GM23248 (cell line): ENCODE data around the gene DIAPH3. TPM values are rescaled to one million over a fixed set of nuclear protein-coding genes. Genes with fewer than 3 reads are reported as not detected.
A peak's percentile ranks its signal among the peaks of the same experiment; 100 is the strongest.

Experiments used
- DNase-seq: peaks from one replicate; pipeline ENCODE4 v3.0.0-alpha.2; 2015
- H2AFZ ChIP-seq: fragments of 200-600 bp; sonication (generic); 2 replicates; pipeline ENCODE4 v1.6.1; 2016; ENCODE audit warnings: antibody characterized with exemption
- H3F3A ChIP-seq: fragments of 200-600 bp; sonication (generic); 2 replicates; pipeline ENCODE4 v1.6.1; 2016; ENCODE audit warnings: mild to moderate bottlenecking, antibody characterized with exemption, mixed run types; ENCODE audit not compliant: insufficient read depth
- H3K27ac ChIP-seq: fragments of 200-600 bp; sonication (generic); 2 replicates; pipeline ENCODE4 v1.5.1; 2016; ENCODE audit warnings: mild to moderate bottlenecking
- H3K27me3 ChIP-seq: fragments of 200-600 bp; sonication (generic); replicated peaks from 2 replicates; pipeline ENCODE4 v1.6.1; 2016; ENCODE audit warnings: mild to moderate bottlenecking; ENCODE audit not compliant: insufficient read depth
- H3K36me3 ChIP-seq: fragments of 200-600 bp; sonication (generic); 2 replicates; pipeline ENCODE4 v1.6.1; 2016; ENCODE audit warnings: low read depth, mild to moderate bottlenecking
- H3K4me1 ChIP-seq: fragments of 200-600 bp; sonication (generic); 2 replicates; pipeline ENCODE4 v1.6.1; 2016; ENCODE audit warnings: mild to moderate bottlenecking; ENCODE audit not compliant: insufficient read depth
- H3K4me2 ChIP-seq: fragments of 200-600 bp; sonication (generic); one replicate; pipeline ENCODE4 v1.6.1; 2016; ENCODE audit warnings: mild to moderate bottlenecking; ENCODE audit not compliant: unreplicated experiment
- H3K4me3 ChIP-seq: fragments of 200-600 bp; sonication (generic); 2 replicates; pipeline ENCODE4 v1.5.1; 2016; ENCODE audit warnings: mild to moderate bottlenecking
- H3K79me2 ChIP-seq: fragments of 200-600 bp; sonication (generic); 2 replicates; pipeline ENCODE4 v1.6.1; 2016; ENCODE audit warnings: mild to moderate bottlenecking; ENCODE audit not compliant: insufficient read depth
- H3K9ac ChIP-seq: fragments of 200-600 bp; sonication (generic); 2 replicates; pipeline ENCODE4 v1.6.1; 2016; ENCODE audit warnings: mild to moderate bottlenecking
- H3K9me2 ChIP-seq: fragments of 200-600 bp; sonication (generic); 2 replicates; pipeline ENCODE4 v1.6.1; 2016; ENCODE audit warnings: mixed run types, mild to moderate bottlenecking, moderate library complexity; ENCODE audit not compliant: insufficient read depth
- H3K9me3 ChIP-seq: fragments of 200-600 bp; sonication (generic); one replicate; pipeline ENCODE4 v1.6.1; 2017; ENCODE audit warnings: low read depth
- H4K20me1 ChIP-seq: fragments of 200-600 bp; sonication (generic); 2 replicates; pipeline ENCODE4 v1.6.0; 2016; ENCODE audit not compliant: insufficient read depth
- EZH2 ChIP-seq: fragments of 200-600 bp; sonication (generic); IDR thresholded peaks from 2 replicates; pipeline ENCODE4 v1.6.1; 2018; ENCODE audit warnings: antibody characterized with exemption, mild to moderate bottlenecking; ENCODE audit not compliant: insufficient read depth, poor library complexity, severe bottlenecking
- EZH2phosphoT487 ChIP-seq: fragments of 200-600 bp; sonication (generic); IDR thresholded peaks from 2 replicates; pipeline ENCODE4 v1.6.1; 2018; ENCODE audit warnings: antibody characterized with exemption, moderate library complexity, mild to moderate bottlenecking, low read depth; ENCODE audit not compliant: insufficient read depth
- WGBS, 2 experiments: methylation state at CpG; one replicate each; pipeline ENCODE4 v1.1.6; 2015 to 2017; ENCODE audit warnings: low lambda C conversion rate in 2 of 2, low coverage in 1 of 2; ENCODE audit errors: missing lambda C conversion rate in 2 of 2; 5-methylcytosine and 5-hydroxymethylcytosine counted together
- in situ Hi-C: fragments of 300-500 bp; cut with MboI; formaldehyde crosslinking; loops from 2 replicates; pipeline ENCODE4 v1.15.0; 2020
- polyA plus RNA-seq: library from polyadenylated mRNA; unstranded; fragments of >200 nt; fragmentation: Nextera tagmentation; extraction: Ambion mirVana; gene quantifications from 2 replicates; pipeline ENCODE4 v1.2.1, GENCODE V29; 2016
- total RNA-seq: library from RNA; depleted of rRNA; stranded (reverse); fragments of >200 nt; shearing (Covaris generic); gene quantifications from 2 replicates; pipeline ENCODE4 v1.2.3, GENCODE V29; 2014

DIAPH3 gene
- total and polyA plus RNA-seq, 2 experiments from 2014 or later, result 12.1 to 18.1 TPM

DNA sequence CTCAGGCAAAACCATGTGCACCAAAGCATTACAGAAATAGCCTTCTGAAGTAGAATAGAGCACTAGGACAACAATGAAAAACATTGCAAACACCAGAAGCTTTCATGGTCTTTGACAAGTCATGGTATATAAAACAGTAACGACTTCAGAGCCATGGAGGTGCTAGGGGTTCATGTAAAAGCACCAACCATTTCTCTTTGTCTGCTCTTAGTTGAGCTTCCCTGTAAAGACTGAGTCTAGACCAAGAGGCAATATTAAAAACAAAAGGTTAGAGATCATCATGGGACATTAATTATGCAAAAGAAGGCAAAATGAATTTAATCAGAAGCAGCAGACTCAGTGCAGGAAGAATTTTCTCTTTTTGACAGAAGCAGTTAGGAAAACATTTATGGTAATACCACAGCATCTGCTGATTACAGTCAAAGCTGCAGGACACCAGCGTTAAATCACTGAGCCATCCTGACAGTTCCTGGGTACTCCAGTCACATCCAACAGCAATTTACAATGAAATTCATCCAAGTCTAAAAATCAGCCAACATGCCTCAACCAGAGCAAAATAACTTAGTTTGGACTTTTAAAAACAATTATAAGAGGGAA lies 476.8 kb downstream of the DIAPH3 start:
- no peak for DNase-seq
- Histone ChIP-seq H3K4me1 (peaks cover 11% of the 10 kb centered on the region), H3K9me3 (no peaks in the 10 kb centered on the region), H3F3A (no peaks in the 10 kb centered on the region), H2AFZ (no peak overlapping the region), H3K36me3 (no peaks in the 10 kb centered on the region), H3K79me2 (no peaks in the 10 kb centered on the region), H3K4me3 (no peak overlapping the region), H3K9me2 (no peaks in the 10 kb centered on the region), H4K20me1 (no peaks in the 10 kb centered on the region), H3K4me2 (no peak overlapping the region), H3K9ac (no peak overlapping the region), H3K27me3 (no peaks in the 10 kb centered on the region), H3K27ac (no peak overlapping the region)
- in situ Hi-C loops, result no loop called here
- TF ChIP-seq EZH2phosphoT487 (no peak), EZH2 (no peak)
- 31 to 37% methylated on average over 2 of the region's 2 CpGs for WGBS, 2 experiments

DNA sequence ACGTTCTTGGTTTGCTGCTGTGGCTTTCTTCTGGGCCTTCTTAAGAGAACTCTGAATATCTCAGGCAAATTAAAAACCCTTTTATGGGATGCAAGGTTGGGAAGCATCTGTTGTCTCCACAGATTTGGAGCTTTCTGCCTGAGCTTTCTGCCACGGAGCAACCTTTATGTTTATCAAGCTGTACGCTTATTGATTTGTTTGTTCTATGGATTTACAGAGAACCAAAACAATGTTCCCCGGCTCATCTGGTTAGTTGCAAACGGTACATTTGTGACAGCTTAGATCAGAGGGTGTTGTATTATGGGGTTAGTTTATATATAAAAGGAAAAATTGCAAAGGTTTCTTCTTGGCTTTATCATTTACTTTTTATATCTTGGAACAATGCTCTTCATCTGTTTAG lies 479.6 kb downstream of the DIAPH3 start:
- no peaks in the 10 kb centered on the region for H4K20me1 ChIP-seq
- no peak overlapping the region for H2AFZ ChIP-seq
- no peaks in the 10 kb centered on the region for H3K9me3 ChIP-seq
- no peaks in the 10 kb centered on the region for H3F3A ChIP-seq
- H3K4me3 ChIP-seq, result no peak overlapping the region
- H3K4me1 ChIP-seq, result no peaks in the 10 kb centered on the region
- no peaks in the 10 kb centered on the region for H3K9me2 ChIP-seq
- no peak for DNase-seq
- H3K27ac ChIP-seq, result no peak overlapping the region
- no peak overlapping the region for H3K9ac ChIP-seq
- H3K79me2 ChIP-seq, result no peaks in the 10 kb centered on the region
- in situ Hi-C loops, result no loop called here
- H3K36me3 ChIP-seq, result no peaks in the 10 kb centered on the region
- no peak overlapping the region for H3K4me2 ChIP-seq
- TF ChIP-seq EZH2phosphoT487, result no peak
- TF ChIP-seq EZH2, result no peak
- WGBS, 2 experiments, result 79 to 81% methylated on average over 5 of the region's 5 CpGs
- no peaks in the 10 kb centered on the region for H3K27me3 ChIP-seq

DNA sequence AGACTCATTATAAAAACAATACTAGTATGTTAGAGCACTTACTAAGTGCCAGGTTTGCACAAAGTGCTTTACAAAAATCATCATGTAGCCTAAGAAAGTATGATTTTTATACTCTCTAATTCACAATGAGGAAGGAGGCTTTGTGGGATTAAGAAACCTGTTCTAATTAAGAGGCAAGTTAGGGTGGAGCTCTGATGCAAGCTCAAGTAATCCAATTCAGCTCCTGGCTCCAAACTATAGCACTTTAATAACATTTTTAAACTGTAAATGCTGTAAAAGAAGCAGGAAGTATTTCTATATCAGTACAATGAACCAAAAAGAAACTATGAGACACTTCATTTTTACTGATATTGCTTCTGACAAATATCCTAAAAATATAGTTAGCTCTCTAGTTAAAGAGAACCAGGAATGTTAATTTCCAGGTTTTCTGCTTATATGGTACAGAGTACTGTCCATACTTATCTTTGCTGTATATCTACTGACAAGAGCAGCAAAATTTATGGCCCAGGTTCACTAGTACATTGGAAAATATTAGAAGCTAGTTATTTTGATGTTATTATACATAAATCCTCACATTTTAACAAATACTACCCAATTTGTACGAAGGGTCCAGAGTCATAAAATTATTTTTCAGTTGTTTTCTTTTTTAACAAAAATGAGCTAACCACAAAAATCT lies 482.0 kb downstream of the DIAPH3 start:
- H3F3A ChIP-seq, result no peaks in the 10 kb centered on the region
- no peak overlapping the region for H3K4me3 ChIP-seq
- no peak overlapping the region for H3K9ac ChIP-seq
- 97% methylated on average over 1 of the region's 1 CpG for WGBS, 2 experiments
- in situ Hi-C loops, result no loop called here
- DNase-seq, result peak; percentile 8
- no peaks in the 10 kb centered on the region for H3K9me2 ChIP-seq
- H3K9me3 ChIP-seq, result no peaks in the 10 kb centered on the region
- H3K4me2 ChIP-seq, result no peak overlapping the region
- peak overlapping the region; percentile 26 for H2AFZ ChIP-seq
- H3K79me2 ChIP-seq, result no peaks in the 10 kb centered on the region
- H3K36me3 ChIP-seq, result no peaks in the 10 kb centered on the region
- no peaks in the 10 kb centered on the region for H4K20me1 ChIP-seq
- no peaks in the 10 kb centered on the region for H3K27me3 ChIP-seq
- no peak overlapping the region for H3K27ac ChIP-seq
- no peaks in the 10 kb centered on the region for H3K4me1 ChIP-seq
- TF ChIP-seq EZH2phosphoT487, result no peak
- TF ChIP-seq EZH2, result no peak

DNA sequence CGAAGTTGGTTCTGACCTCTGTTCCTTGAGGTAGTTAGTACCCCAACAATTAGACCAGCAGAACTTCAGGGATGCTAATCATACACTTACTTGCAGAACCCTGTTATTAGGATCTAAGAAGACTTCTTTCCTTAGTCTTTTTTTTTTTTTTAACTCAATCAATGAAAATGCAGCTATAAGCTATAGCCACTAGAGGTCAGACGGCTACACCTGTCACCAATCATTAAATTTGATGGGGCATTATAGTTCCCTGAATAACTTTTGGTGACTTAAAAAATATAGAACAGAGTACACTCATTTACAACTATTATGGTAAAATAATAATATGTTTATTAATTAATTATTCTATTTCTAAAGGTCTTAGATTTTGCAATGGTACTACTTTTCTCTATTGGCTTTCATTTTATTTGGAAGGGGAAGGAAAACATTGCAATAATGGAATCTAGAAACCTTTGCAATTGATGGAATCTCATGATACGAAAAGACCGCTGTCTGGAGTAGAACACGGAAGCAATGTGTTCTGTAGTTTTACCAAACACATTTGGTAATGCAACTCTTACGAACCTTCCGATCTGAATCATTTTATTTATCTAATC lies 483.2 kb downstream of the DIAPH3 start:
- peak; percentile 47 for DNase-seq
- 82 to 84% methylated on average over 7 of the region's 7 CpGs for WGBS, 2 experiments
- Histone ChIP-seq H3K27me3 (no peaks in the 10 kb centered on the region), H3K9ac (no peak overlapping the region), H3K9me2 (no peaks in the 10 kb centered on the region), H3K4me2 (no peak overlapping the region), H3K4me1 (no peaks in the 10 kb centered on the region), H3K36me3 (no peaks in the 10 kb centered on the region), H3K79me2 (no peaks in the 10 kb centered on the region), H3K4me3 (no peak overlapping the region), H3K9me3 (no peaks in the 10 kb centered on the region), H4K20me1 (no peaks in the 10 kb centered on the region), H2AFZ (no peak overlapping the region), H3K27ac (no peak overlapping the region), H3F3A (no peaks in the 10 kb centered on the region)
- in situ Hi-C loops, result no loop called here
- TF ChIP-seq EZH2 (no peak), EZH2phosphoT487 (no peak)
